Tibial nerve (tissue), 4 donors: ENCODE data around the gene ELOVL7.

Experiments used
- CTCF ChIP-seq, 5 experiments: fragments of 200-600 bp in 3 of 5; fragments of 450-650 bp in 2 of 5; sonication (generic) in 3 of 5; IDR thresholded peaks; one replicate each; pipeline ENCODE4 v1.5.1; 2016 to 2019; ENCODE audit warnings: antibody characterized with exemption in 5 of 5, mild to moderate bottlenecking in 3 of 5, moderate library complexity in 2 of 5
- EP300 ChIP-seq, 2 donors: sonication (generic); formaldehyde crosslinking; IDR thresholded peaks; one replicate each; pipeline ENCODE4 v1.6.1; 2017; ENCODE audit warnings: antibody characterized with exemption in 2 of 2, mild to moderate bottlenecking in 1 of 2
- POLR2A ChIP-seq, 2 donors: fragments of 450-650 bp; IDR thresholded peaks; one replicate each; pipeline ENCODE4 v1.6.1; 2017; ENCODE audit warnings: antibody characterized with exemption in 2 of 2, mild to moderate bottlenecking in 2 of 2, moderate library complexity in 2 of 2

GRCh38 chr5:60852317-60852716 is 8.2 kb upstream of the ELOVL7 start:
- TF ChIP-seq CTCF (IDR thresholded peaks at IDR 0.05), result no peak
- TF ChIP-seq POLR2A (IDR thresholded peaks at IDR 0.05), result no peak
- no peak for TF ChIP-seq EP300 (IDR thresholded peaks at IDR 0.05)
